Upper lobe of left lung (tissue), 4 donors: Measurements from ENCODE around the gene RAB25.

Experiments used
- CTCF ChIP-seq, 6 experiments: fragments of 450-650 bp in 4 of 6; fragments of 200-600 bp in 2 of 6; sonication (generic) in 2 of 6; IDR thresholded peaks; one replicate each; pipeline ENCODE4 v1.5.1; 2016 to 2019; ENCODE audit warnings: antibody characterized with exemption in 6 of 6
- EP300 ChIP-seq, 4 donors: sonication (generic); formaldehyde crosslinking; IDR thresholded peaks; one replicate each; pipeline ENCODE4 v1.5.1; 2017; ENCODE audit warnings: antibody characterized with exemption in 4 of 4, control low read depth in 2 of 4
- POLR2A ChIP-seq, 4 donors: fragments of 450-650 bp; IDR thresholded peaks; one replicate each; pipeline ENCODE4 v1.5.1; 2016 to 2017; ENCODE audit warnings: antibody characterized with exemption in 4 of 4, mild to moderate bottlenecking in 2 of 4
- POLR2AphosphoS5 ChIP-seq, 2 donors: sonication (generic); formaldehyde crosslinking; IDR thresholded peaks; one replicate each; pipeline ENCODE4 v1.5.1; 2017; ENCODE audit warnings: antibody characterized with exemption in 2 of 2

DNA sequence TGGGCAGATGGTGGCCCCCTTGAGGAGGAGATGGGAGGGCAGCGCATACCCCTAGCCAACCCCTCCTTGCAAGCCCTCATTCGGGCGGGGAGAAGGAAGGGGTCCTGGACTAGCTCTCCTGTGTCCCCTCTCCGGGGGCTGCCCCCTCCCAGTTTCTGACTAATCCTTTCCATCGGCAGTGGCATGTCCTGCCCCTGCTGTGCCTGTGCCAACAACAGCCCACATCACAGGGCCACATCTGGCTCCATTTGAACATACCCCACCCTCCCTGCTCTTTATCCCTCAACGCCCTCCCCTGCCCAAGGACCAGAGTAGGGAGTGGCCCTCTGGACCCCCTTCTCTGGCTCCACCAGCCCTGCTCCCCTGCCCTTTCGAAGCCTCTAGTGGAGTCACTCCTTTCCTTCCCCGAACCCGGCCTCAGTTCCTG lies 42.6 kb downstream of the RAB25 start:
- TF ChIP-seq CTCF (IDR thresholded peaks at IDR 0.05) (no peak), POLR2A (IDR thresholded peaks at IDR 0.05) (no peak), POLR2AphosphoS5 (IDR thresholded peaks at IDR 0.05) (no peak), EP300 (IDR thresholded peaks at IDR 0.05) (no peak)
